Measurements from ENCODE around the gene ERC1. TPM values are rescaled to one million over a fixed set of nuclear protein-coding genes. Genes with fewer than 3 reads are reported as not detected.

ERC1 gene
- total RNA-seq, 1 experiment from 2014 or later = 17.9 TPM

DNA sequence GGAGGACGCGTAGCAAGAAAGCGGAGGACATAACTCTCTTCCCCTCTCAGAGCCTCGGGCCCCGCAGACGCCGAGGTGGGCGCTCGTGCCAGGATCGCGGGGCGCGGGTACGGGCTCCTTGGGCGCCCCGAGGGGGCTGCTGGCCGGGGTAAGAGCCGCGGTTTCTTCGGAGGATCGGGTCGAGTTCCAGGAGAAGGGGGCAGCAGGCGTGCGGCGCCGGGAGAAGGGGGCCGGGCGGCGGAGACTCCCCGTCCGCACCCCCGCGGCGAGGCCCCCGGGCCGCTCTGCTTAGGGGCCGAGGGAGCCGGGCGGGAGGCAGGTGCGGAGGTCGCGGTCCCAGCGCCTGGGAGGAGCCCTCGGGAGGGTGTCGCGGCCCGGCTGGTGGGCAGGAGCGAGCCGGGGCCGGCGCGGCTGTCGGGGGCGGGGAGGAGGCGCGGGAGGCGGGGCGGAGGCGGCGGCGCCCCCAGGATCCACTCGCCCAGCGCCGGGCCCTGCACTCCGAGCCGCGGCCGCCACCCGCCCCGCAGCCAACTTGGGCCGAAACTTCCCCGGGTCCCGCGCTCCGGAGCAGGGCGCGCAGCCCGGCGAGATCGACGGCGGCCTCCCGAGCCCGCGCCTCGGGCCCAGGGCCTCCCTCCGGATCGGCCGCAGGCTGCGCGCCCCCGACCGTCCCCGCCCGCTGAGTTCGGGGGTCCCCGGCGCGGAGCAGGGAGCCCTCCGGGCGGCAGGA, 539.0 kb downstream of the ERC1 start:
- no peak for DNase-seq (ENCODE audit: low read depth)

DNA sequence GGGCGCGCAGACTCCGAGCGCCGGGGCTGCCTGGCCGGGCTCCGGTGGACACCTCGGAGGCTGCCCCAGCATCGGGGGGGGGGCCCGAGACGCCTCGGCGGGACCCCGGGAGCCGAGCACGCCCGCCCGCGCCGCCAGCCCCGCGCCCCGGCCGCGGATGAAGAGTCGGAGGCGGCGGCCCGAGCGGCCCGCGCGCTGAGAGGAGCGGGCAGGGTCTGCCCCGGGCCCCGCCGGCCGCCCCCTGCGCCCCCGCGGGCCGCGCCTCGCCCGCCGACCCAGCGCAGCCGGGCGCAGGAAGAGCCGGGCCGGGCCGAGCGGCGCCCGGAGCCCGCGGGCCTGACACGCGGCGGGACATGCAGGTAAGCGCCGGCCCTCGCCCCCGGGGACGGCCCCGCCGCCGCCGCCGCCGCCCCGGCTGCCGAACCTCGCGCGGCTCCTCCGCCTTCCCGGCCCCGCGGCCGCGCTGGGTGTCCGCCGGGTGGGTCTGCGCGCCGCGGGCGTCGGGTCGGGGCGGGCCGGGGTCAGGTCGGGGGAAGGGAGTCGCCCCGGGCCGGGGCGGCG, 539.6 kb downstream of the ERC1 start:
- no peak for DNase-seq (ENCODE audit: low read depth)

DNA sequence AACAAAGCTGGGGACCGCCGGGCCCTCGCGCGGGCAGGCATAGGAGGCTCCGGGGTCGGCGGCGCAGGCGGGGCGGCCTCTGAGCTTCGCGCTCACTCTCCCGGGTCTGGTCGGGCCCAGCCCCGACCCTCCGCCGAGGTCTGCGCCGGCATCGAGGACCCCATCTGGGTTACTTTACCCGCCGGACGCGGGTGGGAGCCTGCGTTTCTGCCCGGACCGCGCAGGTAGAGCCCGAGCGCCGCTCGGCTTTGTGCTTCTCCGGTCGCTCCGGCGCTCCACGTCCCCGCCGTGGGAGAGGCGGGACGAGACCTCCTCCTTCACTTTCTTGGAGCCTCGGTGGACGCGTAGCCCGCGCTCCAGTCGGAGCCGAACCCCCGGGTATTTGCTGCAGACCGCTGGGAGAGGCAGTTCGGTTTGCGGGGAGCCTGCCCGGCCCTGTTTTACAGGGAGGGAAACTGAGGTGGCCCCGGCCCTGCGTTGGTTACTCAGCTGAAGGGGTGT, 540.2 kb downstream of the ERC1 start:
- DNase-seq (ENCODE audit: low read depth) = no peak

DNA sequence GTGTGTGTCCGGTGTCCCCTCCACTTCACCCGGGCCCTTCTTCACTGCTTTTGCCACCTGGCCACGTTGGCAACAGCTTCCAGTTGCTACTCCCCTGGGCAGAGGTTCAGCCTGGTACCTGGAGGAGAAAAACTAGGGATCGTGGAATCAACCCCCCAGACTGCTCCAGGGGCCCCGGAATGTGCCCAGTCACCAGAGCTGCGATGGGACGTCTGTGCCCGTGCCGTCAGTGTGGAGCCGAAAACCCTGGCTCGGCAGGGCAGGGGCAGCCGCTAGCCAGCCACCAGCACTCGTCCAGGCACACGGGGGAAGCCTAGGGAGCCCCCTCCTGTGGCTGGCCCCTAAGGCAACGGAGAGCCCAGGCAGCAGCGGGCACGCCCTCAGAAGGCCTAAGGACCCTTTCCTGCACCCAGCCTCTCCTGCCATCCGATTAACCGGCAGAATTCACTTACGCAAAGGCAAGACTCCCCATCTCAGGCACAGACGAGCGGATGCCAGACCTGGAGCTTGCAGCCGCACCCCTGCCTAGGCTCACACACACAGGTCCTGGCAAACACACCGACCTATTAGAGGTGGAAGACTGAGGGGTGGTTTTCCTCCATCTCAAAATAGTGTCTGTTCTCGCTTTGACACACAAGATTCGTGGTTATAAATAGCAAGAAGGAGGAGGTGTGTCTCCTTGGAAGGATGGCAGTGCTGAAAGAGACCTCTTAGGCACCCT, 540.8 kb downstream of the ERC1 start:
- no peak for DNase-seq (ENCODE audit: low read depth)

DNA sequence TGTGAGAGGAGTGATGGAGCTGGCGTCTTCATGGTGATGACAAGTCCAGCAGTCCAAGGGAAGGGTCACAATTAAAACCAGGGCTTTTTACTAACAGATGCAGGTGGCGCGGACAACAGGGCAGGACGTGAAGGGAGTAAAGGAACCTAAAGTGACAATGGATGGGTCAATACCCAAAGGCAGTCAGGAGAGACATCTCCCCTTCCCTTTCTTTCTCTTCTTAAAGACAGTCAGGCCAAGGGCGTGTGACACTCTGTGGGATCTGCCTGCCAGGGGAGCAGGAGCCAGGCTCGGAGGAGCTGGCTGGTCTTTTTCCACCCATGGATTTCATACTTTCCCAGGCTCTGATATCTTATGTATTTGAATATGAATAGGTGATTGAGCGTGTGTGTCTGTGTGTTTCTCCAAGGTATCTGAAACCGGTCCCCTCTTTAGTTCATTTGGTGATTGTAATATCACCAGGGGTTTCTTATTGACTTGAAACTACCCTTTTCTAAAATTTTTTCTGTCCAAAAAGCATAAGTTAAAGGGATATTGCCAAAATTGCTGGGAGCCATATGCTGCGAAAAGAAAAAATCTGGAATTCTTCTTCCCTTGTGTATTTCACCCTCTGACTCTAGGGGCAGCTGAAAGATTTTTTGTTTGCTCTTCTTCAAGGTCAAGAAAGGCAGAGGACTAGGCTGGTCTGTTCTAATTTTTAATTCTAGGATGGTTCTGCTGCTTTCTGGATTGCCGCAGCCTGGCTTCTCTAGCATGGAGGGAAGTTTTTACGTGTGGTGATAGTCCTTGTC, 541.5 kb downstream of the ERC1 start:
- no peak for DNase-seq (ENCODE audit: low read depth)

DNA sequence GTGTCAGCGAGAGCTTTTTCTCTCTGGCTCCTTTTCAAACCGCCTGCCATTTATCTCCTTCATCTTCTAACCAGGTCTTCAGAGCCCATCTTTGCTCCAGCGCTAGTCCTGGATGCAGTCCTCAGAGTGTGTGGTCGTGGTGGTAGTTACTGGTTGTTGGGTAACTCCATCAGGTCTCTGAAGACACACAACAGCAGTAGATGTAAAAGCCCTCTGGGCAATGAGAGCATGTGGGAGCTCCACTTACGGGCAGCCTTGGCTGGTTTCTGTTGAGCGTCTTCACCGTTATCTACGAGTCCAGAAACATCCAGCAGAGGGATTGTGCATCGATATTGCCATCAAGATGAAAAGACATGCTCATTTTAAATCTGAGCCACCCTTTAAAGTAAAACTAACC, 542.2 kb downstream of the ERC1 start:
- DNase-seq (ENCODE audit: low read depth) = no peak

DNA sequence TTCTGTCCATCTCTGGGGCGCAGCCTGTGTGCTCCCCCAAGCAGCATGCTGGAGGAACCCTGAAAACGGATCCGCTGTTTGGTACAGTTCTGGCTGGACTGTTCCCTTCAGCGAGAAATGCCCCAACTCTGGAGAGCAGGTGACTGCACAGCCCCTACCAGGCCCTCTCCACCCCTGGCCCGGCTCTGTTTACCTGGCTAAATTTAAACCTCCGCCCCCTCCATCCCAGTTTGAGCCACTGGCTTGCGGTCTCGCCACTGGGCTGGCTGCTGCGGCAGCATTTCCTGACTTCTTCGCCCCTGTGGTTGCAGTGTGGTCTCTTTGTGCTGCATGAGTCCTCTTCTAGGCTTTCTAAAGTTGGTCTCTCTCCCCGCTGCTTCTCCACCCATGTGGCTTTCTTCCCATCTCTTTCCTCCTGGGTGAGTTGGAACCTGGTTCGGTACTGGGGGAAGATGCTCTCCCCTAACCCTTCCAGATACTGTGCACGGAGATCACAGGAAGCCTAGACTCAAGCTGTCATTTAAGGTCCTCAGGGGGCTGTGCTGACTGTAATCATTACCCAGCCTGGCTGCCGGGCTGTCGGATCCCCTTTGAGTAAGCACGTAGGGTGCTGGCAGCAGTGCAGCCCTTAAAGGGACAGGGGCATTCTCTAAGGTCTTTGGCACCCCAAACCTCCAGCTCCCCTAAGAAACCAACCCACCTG, 542.7 kb downstream of the ERC1 start:
- peak; percentile 53 for DNase-seq (ENCODE audit: low read depth)

DNA sequence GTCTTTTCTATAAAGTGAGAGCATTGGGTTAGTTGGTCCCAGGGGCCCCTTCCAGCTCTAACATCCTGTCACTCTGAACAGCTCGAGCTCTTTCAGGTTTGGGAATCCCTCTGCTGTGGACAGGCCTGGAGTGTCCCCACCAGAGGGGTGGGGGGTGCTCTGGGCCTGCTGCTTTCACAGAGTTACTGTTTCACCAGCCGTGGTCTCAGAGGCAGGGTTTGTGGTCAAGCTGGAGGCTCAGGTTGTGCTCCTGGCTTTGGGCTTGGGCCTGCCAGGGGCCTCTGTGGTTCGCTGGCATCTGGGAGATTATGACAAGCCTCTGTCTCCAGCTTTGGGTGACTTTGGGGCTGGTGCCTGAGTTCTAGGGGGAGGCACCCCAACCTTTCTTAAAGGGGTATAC, 543.7 kb downstream of the ERC1 start:
- DNase-seq (ENCODE audit: low read depth) = no peak

DNA sequence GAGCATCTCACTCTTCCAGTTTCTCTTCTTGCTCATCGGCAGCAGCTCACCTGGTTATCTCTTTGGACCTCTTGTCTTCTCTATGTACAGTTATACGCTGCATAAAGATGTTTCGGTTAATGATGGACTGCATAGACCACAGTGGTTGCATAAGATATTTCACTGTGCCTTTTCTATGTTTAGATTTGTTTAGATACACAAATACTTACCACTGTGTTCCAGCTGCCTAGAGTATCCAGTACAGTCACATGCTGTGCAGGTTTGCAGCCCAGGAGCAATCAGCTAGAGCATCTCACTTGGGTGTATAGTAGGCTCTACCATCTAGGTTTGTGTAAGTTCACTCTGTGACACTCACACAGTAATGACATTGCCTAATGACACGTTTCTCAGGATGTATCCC, 545.8 kb downstream of the ERC1 start:
- no peak for DNase-seq (ENCODE audit: low read depth)

DNA sequence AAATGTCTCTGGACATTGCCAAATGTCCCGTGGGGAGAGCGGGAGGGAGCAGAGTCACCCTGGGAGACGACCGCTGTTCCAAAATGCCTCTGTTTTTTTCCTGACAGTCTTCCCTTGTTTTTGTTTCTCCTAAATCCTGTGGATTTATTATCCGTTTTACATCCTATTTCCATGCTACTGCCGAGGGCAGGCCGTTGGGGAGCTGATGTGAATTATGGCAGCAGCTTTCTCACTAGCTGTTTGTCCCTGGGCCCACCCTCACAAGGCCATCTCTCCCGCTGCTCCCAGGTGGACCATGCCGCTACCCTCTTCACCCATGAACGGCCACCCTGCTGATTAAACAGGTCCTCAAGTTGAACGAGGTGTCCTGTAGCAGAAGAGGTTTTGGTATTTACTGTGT, 548.1 kb downstream of the ERC1 start:
- no peak for DNase-seq (ENCODE audit: low read depth)

DNA sequence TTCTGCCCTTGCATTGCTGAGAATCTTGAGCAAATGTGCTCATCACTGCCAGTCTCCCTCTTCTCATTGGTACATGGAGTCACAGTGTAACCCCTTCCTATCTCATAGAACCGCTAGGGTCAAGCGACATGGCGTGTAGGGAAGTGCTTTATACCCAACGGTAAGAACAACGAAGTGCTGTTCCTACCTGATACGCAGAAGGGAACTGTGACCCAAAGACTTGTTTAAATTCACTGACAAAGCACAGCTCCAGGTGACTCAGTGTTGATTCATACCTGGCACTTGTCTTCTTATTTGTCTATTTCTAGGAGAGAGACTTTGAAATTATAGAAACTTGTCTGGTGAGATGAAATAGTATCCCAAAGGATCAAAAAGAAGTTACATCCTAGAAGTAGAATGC, 549.7 kb downstream of the ERC1 start:
- DNase-seq (ENCODE audit: low read depth) = peak; percentile 73

DNA sequence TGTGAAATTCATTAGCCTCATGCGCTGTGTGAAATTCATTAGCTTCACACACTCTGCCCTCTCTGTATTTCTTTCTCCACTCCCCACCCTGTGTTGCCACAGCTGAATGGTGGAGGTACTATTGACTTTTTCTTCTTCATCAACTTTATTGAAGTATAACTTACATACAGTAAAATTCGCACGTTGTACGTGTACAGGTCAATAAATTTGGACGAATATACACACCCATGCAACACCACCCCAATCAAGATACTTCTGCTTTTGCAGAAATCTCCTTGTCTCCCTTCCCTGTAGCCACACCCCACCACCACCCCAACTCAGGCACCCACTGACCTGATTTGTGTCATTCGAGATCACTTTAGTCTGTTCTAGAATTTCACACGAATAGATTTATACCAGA, 551.6 kb downstream of the ERC1 start:
- no peak for DNase-seq (ENCODE audit: low read depth)

DNA sequence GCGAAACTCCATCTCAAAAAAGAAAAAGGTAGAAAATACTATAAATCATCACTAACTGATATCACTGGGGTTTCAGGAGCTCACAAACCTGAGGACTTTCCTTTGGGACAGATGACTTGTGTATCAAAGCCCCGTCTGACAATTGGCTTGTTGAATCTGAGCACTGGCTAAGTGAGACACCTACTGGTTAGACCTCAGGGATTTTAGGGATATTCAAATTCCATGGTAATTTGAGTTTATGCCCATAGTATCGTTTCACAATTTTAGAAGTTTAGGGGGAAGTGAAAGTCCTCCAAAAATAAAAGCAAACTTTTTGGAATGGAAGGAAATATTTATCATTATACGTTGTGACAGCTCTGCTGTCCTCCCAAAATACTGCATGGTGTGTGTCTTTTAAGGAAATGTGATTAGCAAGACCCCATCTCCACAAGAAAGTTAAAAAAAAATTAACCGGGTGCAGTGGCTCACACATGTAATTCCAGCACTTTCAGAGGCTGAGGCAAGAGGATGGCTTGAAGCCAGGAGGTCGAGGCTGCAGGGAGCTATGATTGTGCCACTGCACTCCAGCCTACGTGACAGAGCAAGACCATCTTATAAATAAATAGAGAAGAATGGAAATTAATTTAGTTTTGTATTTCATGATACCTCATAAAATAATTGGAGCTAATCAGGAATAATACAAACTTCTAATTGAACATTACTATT, 554.1 kb downstream of the ERC1 start:
- DNase-seq (ENCODE audit: low read depth) = no peak

Other genes starting within 250 kb of the ERC1 start
- gene WNK1, start 238.6 kb upstream of the ERC1 start, total RNA-seq (2014; rRNA removed; shearing (Covaris generic)) = 50.6 and 53.5 TPM in 2 replicates
- gene RAD52, start 41.5 kb upstream of the ERC1 start, total RNA-seq (2014; rRNA removed; shearing (Covaris generic)) = 9.9 and 21.9 TPM in 2 replicates

All from HT1080 (cell line).